ENCODE measurements around the gene SKP1. TPM values are rescaled to one million over a fixed set of nuclear protein-coding genes. Genes with fewer than 3 reads are reported as not detected.
A peak's percentile ranks its signal among the peaks of the same experiment; 100 is the strongest.

Gene SKP1
- total and polyA plus RNA-seq, 9 of the 15 experiments (the other 6 are each of a cell fraction or from before 2014, with no cell fraction given): 301 to 2,109 (median 639) TPM

DNA sequence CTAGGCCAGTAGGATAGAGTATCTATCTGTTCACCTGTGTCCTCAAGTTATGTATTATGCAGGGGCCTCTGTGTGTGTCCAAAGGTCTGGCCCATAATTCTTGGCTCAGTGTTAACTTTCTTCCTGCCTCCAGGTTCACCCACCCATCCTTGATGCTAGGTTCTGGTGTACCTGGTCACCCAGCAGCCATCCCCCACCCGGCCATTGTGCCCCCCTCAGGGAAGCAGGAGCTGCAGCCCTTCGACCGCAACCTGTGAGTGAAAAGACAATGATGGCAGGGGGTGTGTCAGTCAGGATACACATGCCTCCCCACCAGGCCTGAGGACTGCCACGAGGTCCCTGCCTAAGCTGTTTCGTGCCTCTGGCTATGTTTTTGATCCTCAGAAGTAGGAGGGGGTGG lies 34.7 kb downstream of the SKP1 start:
- FAIRE-seq (no peak), DNase-seq (ENCODE audit: extremely low read depth in 1 of 4, low spot score in 3 of 4) (no peak), ATAC-seq (no peak)
- intact Hi-C loops (cut with micrococcal nuclease) (no loop called here), in situ Hi-C loops (cut with MboI) (no loop called here)
- H3K9me3 ChIP-seq (replicated peaks; ENCODE audit: control insufficient read depth, insufficient read depth, low read depth, low read length): no peaks in the 10 kb centered on the region
- POLR2A ChIA-PET: interaction anchor here (1.1 to 2.6 kb wide), 2 partner anchors 11 to 34 kb away, joined by 3 to 9 read pairs; no protein-coding TSS in a partner anchor
- H3K27me3 ChIP-seq (ENCODE audit: control insufficient read depth in 2 of 2, insufficient read depth in 2 of 2, low read length in 2 of 2): no peaks in the 10 kb centered on the region
- H3K4me3 ChIP-seq: no peak overlapping the region
- BruUV-seq (replicated peaks): no TSS peak
- CTCF ChIA-PET (ENCODE audit: low intra/inter-chr PET ratio): interaction anchor here (2.9 kb wide), 1 partner anchor 102 kb away, joined by 39 read pairs; no protein-coding TSS in a partner anchor
- H3K9ac ChIP-seq (ENCODE audit: insufficient read depth in 1 of 2, low read depth in 2 of 2, low read length in 2 of 2): 0 out of 4 replicates have a peak overlapping the region, but pooled peaks of 1 of the 2 experiments have one; percentile 22
- no peak overlapping the region for H3K4me2 ChIP-seq (ENCODE audit: insufficient read depth, low read length)
- H3K9me1 ChIP-seq (ENCODE audit: control insufficient read depth, insufficient read depth, low read length): peaks cover 5% of the 10 kb centered on the region
- peaks cover 10 to 37% of the 10 kb centered on the region in 2 experiments; a peak in 4 of 5 replicates for H3K4me1 ChIP-seq (replicated peaks in 1 of 2; ENCODE audit: control insufficient read depth in 2 of 2, insufficient read depth in 2 of 2, low read length in 2 of 2)
- H3K36me3 ChIP-seq (ENCODE audit: control insufficient read depth, insufficient read depth, low read length): peaks cover 79% of the 10 kb centered on the region; the same call in 2 of the 3 replicates
- no peak overlapping the region for H2AFZ ChIP-seq (ENCODE audit: low read depth, low read length)
- H4K20me1 ChIP-seq (replicated peaks; ENCODE audit: control insufficient read depth, insufficient read depth, low read length): peaks cover 38% of the 10 kb centered on the region
- no peak for TF ChIP-seq CCNT2 (IDR thresholded peaks at IDR 0.05; ENCODE audit: borderline replicate concordance, extremely low read depth, insufficient read length, low read depth, low read length)
- no peak for TF ChIP-seq TAF1 (IDR thresholded peaks at IDR 0.05; ENCODE audit: control insufficient read depth, extremely low read depth, insufficient read depth, low read length, severe bottlenecking)
- TF ChIP-seq ZBTB17 (CRISPR knock-in tag; IDR thresholded peaks at IDR 0.05): no peak
- no peak for TF ChIP-seq RBM15 (IDR thresholded peaks at IDR 0.05; ENCODE audit: insufficient read depth, low read length)
- no peak for TF ChIP-seq TAL1 (IDR thresholded peaks at IDR 0.05)
- TF ChIP-seq, protein P1, sequence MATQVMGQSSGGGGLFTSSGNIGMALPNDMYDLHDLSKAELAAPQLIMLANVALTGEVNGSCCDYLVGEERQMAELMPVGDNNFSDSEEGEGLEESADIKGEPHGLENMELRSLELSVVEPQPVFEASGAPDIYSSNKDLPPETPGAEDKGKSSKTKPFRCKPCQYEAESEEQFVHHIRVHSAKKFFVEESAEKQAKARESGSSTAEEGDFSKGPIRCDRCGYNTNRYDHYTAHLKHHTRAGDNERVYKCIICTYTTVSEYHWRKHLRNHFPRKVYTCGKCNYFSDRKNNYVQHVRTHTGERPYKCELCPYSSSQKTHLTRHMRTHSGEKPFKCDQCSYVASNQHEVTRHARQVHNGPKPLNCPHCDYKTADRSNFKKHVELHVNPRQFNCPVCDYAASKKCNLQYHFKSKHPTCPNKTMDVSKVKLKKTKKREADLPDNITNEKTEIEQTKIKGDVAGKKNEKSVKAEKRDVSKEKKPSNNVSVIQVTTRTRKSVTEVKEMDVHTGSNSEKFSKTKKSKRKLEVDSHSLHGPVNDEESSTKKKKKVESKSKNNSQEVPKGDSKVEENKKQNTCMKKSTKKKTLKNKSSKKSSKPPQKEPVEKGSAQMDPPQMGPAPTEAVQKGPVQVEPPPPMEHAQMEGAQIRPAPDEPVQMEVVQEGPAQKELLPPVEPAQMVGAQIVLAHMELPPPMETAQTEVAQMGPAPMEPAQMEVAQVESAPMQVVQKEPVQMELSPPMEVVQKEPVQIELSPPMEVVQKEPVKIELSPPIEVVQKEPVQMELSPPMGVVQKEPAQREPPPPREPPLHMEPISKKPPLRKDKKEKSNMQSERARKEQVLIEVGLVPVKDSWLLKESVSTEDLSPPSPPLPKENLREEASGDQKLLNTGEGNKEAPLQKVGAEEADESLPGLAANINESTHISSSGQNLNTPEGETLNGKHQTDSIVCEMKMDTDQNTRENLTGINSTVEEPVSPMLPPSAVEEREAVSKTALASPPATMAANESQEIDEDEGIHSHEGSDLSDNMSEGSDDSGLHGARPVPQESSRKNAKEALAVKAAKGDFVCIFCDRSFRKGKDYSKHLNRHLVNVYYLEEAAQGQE (IDR thresholded peaks at IDR 0.05; ENCODE audit: borderline replicate concordance): no peak
- TF ChIP-seq, protein P1 (CRISPR knock-in tag; IDR thresholded peaks at IDR 0.05; ENCODE audit: low read depth): no peak
- no peak for TF ChIP-seq RBBP5 (IDR thresholded peaks at IDR 0.05; ENCODE audit: borderline replicate concordance, insufficient read depth, low read length, poor library complexity, severe bottlenecking)
- no peak for TF ChIP-seq ARNT (IDR thresholded peaks at IDR 0.05)
- TF ChIP-seq SAP30 (IDR thresholded peaks at IDR 0.05; ENCODE audit: borderline replicate concordance, insufficient read depth, low read depth, low read length, poor library complexity, severe bottlenecking): no peak
- no peak for TF ChIP-seq POLR2H (tag; IDR thresholded peaks at IDR 0.05; ENCODE audit: low read depth)
- TF ChIP-seq, protein P2, sequence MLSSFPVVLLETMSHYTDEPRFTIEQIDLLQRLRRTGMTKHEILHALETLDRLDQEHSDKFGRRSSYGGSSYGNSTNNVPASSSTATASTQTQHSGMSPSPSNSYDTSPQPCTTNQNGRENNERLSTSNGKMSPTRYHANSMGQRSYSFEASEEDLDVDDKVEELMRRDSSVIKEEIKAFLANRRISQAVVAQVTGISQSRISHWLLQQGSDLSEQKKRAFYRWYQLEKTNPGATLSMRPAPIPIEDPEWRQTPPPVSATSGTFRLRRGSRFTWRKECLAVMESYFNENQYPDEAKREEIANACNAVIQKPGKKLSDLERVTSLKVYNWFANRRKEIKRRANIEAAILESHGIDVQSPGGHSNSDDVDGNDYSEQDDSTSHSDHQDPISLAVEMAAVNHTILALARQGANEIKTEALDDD (IDR thresholded peaks at IDR 0.05): no peak
- no peak for TF ChIP-seq KLF13 (tag; IDR thresholded peaks at IDR 0.05; ENCODE audit: borderline replicate concordance, low read depth)
- H3K79me2 ChIP-seq (ENCODE audit: control insufficient read depth, insufficient read depth, low read length): peaks cover 31% of the 10 kb centered on the region
- 95% methylated on average over 5 of the region's 5 CpGs for WGBS (ENCODE audit: insufficient coverage, low coverage, missing lambda C conversion rate)
- no peak overlapping the region for H3K27ac ChIP-seq (ENCODE audit: extremely low read depth, low read depth, low read length)

All from K562 (cell line).